HCT116 (cell line): Measurements from ENCODE around the gene TMEM154. TPM values are rescaled to one million over a fixed set of nuclear protein-coding genes. Genes with fewer than 3 reads are reported as not detected.

Source experiments
- ATAC-seq: fragments of 200-7000 bp; cut with Tn5 transposase; 2 replicates; pipeline ENCODE4 v1.9.1; 2020; ENCODE audit warnings: mild to moderate bottlenecking, moderate library complexity
- BruUV-seq: library from RNA; stranded (reverse); fragments of 400-500 nt; replicated peaks from 2 replicates; lab custom pipeline; 2021; lab: Mats Ljungman, UMichigan
- CTCF ChIA-PET: fragments of 300-600 bp; sonication (Branson Sonifier 250); formaldehyde crosslinking; loops from one replicate; lab custom pipeline; 2021; ENCODE audit warnings: antibody characterized with exemption; lab: Charles Lee
- POLR2A ChIA-PET: fragments of 300-600, 350-600 bp; sonication (Branson Sonifier 250); formaldehyde crosslinking; loops from one replicate; lab custom pipeline; 2021; ENCODE audit warnings: antibody characterized with exemption; lab: Charles Lee
- RAD21 ChIA-PET, 2 experiments: fragments of 300-600 bp; sonication (Branson Sonifier 250); formaldehyde crosslinking; loops; one replicate each; lab custom pipeline; 2023; ENCODE audit warnings: low total read pairs in 2 of 2; ENCODE audit not compliant: uncharacterized antibody in 2 of 2, unreplicated experiment in 2 of 2, low non-redundant PET in 1 of 2; lab: Charles Lee
- DNase-seq: peaks from one replicate; pipeline ENCODE4 v3.0.0-alpha.2; 2010; ENCODE audit warnings: low read depth, low spot score
- H2AFZ ChIP-seq: fragments of 200-600 bp; shearing (Covaris generic), sonication (generic); 2 replicates; pipeline ENCODE4 v1.6.1; 2017; ENCODE audit warnings: low read depth, mixed run types, mixed read lengths, antibody characterized with exemption, low read length; ENCODE audit not compliant: poor library complexity, severe bottlenecking
- H3K27ac ChIP-seq: 2 replicates; pipeline ENCODE4 v1.5.1; 2012; ENCODE audit warnings: low read depth, low read length
- H3K27me3 ChIP-seq: fragments of 200-600 bp; sonication (generic); 2 replicates; pipeline ENCODE4 v1.6.1; 2016; ENCODE audit warnings: mixed run types, low read length, mixed read lengths; ENCODE audit not compliant: insufficient read depth
- H3K36me3 ChIP-seq, 2 experiments: fragments of 200-500 bp in 1 of 2; fragments of 200-600 bp in 1 of 2; sonication (Bioruptor generic) in 1 of 2; sonication (generic) in 1 of 2; 2 replicates each; pipeline versions ENCODE4 v1.5.1 to v1.6.1; 2014 to 2016; ENCODE audit warnings: low read length in 2 of 2, inconsistent platforms in 1 of 2, mixed read lengths in 1 of 2, mixed run types in 1 of 2; ENCODE audit not compliant: insufficient read depth in 2 of 2, control insufficient read depth in 1 of 2
- H3K4me1 ChIP-seq, 2 experiments: fragments of 200-600 bp in 1 of 2; sonication (generic) in 1 of 2; 2 replicates each; pipeline versions ENCODE4 v1.5.1 to v1.6.1; 2012 to 2017; ENCODE audit warnings: low read length in 2 of 2, inconsistent platforms in 1 of 2, mild to moderate bottlenecking in 1 of 2, mixed read lengths in 1 of 2, mixed run types in 1 of 2, moderate library complexity in 1 of 2; ENCODE audit not compliant: insufficient read depth in 2 of 2, control insufficient read depth in 1 of 2
- H3K4me2 ChIP-seq: fragments of 200-600 bp; sonication (generic); 2 replicates; pipeline ENCODE4 v1.6.1; 2017; ENCODE audit warnings: mixed run types, low read length, mixed read lengths
- H3K4me3 ChIP-seq, 2 experiments: fragments of 200-600 bp in 1 of 2; sonication (generic) in 1 of 2; replicated peaks in 1 of 2; 2 replicates each; pipeline ENCODE4 v1.5.1; 2011 to 2016; ENCODE audit warnings: low read length in 2 of 2, control low read depth in 1 of 2, low read depth in 1 of 2, mild to moderate bottlenecking in 1 of 2, mixed read lengths in 1 of 2, mixed run types in 1 of 2
- H3K79me2 ChIP-seq: fragments of 200-600 bp; sonication (generic); 2 replicates; pipeline ENCODE4 v1.6.1; 2017; ENCODE audit warnings: mild to moderate bottlenecking, mixed run types, low read length, moderate library complexity, mixed read lengths; ENCODE audit not compliant: insufficient read depth
- H3K9ac ChIP-seq: fragments of 200-600 bp; sonication (generic); 2 replicates; pipeline ENCODE4 v1.6.1; 2016; ENCODE audit warnings: low read length, mixed read lengths
- H3K9me2 ChIP-seq: fragments of 200-600 bp; sonication (generic), shearing (Covaris generic); 2 replicates; pipeline ENCODE4 v1.6.1; 2017; ENCODE audit warnings: mixed run types, mild to moderate bottlenecking, moderate library complexity; ENCODE audit not compliant: insufficient read depth
- H3K9me3 ChIP-seq, 2 experiments: fragments of 200-500 bp in 1 of 2; fragments of 200-600 bp in 1 of 2; sonication (Bioruptor generic) in 1 of 2; sonication (generic) in 1 of 2; 2 replicates each; pipeline ENCODE4 v1.6.1; 2014 to 2017; ENCODE audit warnings: low read length in 2 of 2, mixed read lengths in 2 of 2, inconsistent platforms in 1 of 2, low read depth in 1 of 2, mild to moderate bottlenecking in 1 of 2, mixed run types in 1 of 2, moderate library complexity in 1 of 2; ENCODE audit not compliant: control insufficient read depth in 1 of 2, insufficient read depth in 1 of 2
- H4K20me1 ChIP-seq: fragments of 200-600 bp; sonication (generic), shearing (Covaris generic); 2 replicates; pipeline ENCODE4 v1.6.1; 2017; ENCODE audit warnings: mixed run types, mild to moderate bottlenecking, moderate library complexity; ENCODE audit not compliant: insufficient read depth
- CBX3 ChIP-seq: IDR thresholded peaks from 2 replicates; pipeline ENCODE4 v1.6.1; 2012; ENCODE audit warnings: low read depth
- EGR1 ChIP-seq: IDR thresholded peaks from 2 replicates; pipeline ENCODE4 v1.6.1; 2012; ENCODE audit warnings: low read depth
- ELF1 ChIP-seq: IDR thresholded peaks from 2 replicates; pipeline ENCODE4 v1.6.1; 2012; ENCODE audit warnings: low read depth, borderline replicate concordance
- SIN3A ChIP-seq: IDR thresholded peaks from 2 replicates; pipeline ENCODE4 v1.6.1; 2012; ENCODE audit warnings: low read depth
- SRF ChIP-seq: IDR thresholded peaks from 2 replicates; pipeline ENCODE4 v1.6.1; 2012; ENCODE audit warnings: low read depth
- YY1 ChIP-seq: IDR thresholded peaks from 2 replicates; pipeline ENCODE4 v1.6.1; 2011; ENCODE audit warnings: low read length, low read depth, moderate library complexity, mild to moderate bottlenecking; ENCODE audit not compliant: insufficient replicate concordance; ENCODE audit errors: extremely low read depth
- ZFX ChIP-seq: fragments of 450-650 bp; IDR thresholded peaks from 2 replicates; pipeline ENCODE4 v1.6.1; 2017
- ZNF274 ChIP-seq: fragments of 200-500 bp; sonication (Bioruptor generic); IDR thresholded peaks from 2 replicates; pipeline ENCODE4 v1.6.1; 2014; ENCODE audit warnings: mild to moderate bottlenecking, low read depth, low read length, inconsistent platforms
- intact Hi-C: fragments of 100-400 bp; cut with micrococcal nuclease; formaldehyde crosslinking; loops from 2 replicates; pipeline ENCODE4 v1.10.0; 2022
- total RNA-seq: library from RNA; stranded (reverse); gene quantifications from one replicate; pipeline ENCODE4 v1.2.1, GENCODE V29; 2021; ENCODE audit not compliant: unreplicated experiment

Gene TMEM154
- total RNA-seq, 1 experiment from 2014 or later: 2.4 TPM

- H3K4me3 ChIP-seq: no peak overlapping the region
- no peak overlapping the region for H3K27ac ChIP-seq
- TF ChIP-seq ZFX: no peak
- TF ChIP-seq SIN3A: no peak
- TF ChIP-seq SRF: no peak
- H4K20me1 ChIP-seq: no peaks in the 10 kb centered on the region
- RAD21 ChIA-PET: no interaction called here
- no peaks in the 10 kb centered on the region for H3K9me2 ChIP-seq
- no peaks in the 10 kb centered on the region for H3K27me3 ChIP-seq
- H3K9ac ChIP-seq: no peak overlapping the region
- H3K4me1 ChIP-seq: no peaks in the 10 kb centered on the region
- H3K36me3 ChIP-seq: no peaks in the 10 kb centered on the region
- POLR2A ChIA-PET: no interaction called here
- CTCF ChIA-PET: interaction anchor here (1.3 kb wide), 1 partner anchor 129 kb away, joined by 3 read pairs; no protein-coding TSS in a partner anchor
- no peak overlapping the region for H2AFZ ChIP-seq
- no peak overlapping the region for H3K4me2 ChIP-seq
- H3K79me2 ChIP-seq: no peaks in the 10 kb centered on the region
- DNase-seq: no peak
- no peaks in the 10 kb centered on the region for H3K9me3 ChIP-seq
- intact Hi-C loops: no loop called here
- ATAC-seq: no peak
- no TSS peak for BruUV-seq
These were observed 49.5 kb downstream of the TMEM154 start for GRCh38 chr4:152630324-152630723.

DNA sequence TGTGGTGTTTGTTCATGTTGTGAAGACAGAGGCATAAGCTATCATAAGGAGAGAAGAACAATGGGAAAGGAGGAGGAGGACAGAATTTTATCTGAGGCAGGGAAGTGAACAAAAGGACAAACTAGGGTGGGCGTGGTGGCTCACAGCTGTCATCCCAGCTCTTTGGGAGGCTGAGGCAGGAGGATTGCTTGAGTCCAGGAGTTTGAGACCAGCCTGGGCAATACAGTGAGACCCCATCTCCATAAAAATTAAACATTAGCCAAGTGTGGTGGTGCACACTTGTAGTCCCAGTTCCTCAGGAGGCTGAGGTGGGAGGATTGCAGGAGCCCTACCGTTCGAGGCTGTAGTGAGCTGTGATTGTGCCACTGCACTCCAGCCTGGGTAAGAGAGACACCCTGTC is 49.9 kb downstream of the TMEM154 start:
- no peaks in the 10 kb centered on the region for H3K9me2 ChIP-seq
- H3K27ac ChIP-seq: no peak overlapping the region
- ChIA-PET POLR2A (no interaction called here), RAD21 (no interaction called here), CTCF (interaction anchor here (1.3 kb wide), 1 partner anchor 129 kb away, joined by 3 read pairs; no protein-coding TSS in a partner anchor)
- intact Hi-C loops: no loop called here
- no peaks in the 10 kb centered on the region for H3K27me3 ChIP-seq
- no peak for ATAC-seq
- BruUV-seq: no TSS peak
- H3K79me2 ChIP-seq: no peaks in the 10 kb centered on the region
- H3K36me3 ChIP-seq: no peaks in the 10 kb centered on the region
- H2AFZ ChIP-seq: no peak overlapping the region
- no peak overlapping the region for H3K4me2 ChIP-seq
- H3K4me1 ChIP-seq: no peaks in the 10 kb centered on the region
- TF ChIP-seq CBX3 (no peak), EGR1 (no peak), YY1 (no peak), ZNF274 (no peak), ELF1 (no peak)
- no peaks in the 10 kb centered on the region for H3K9me3 ChIP-seq
- no peak for DNase-seq
- H3K4me3 ChIP-seq: no peak overlapping the region
- H3K9ac ChIP-seq: no peak overlapping the region
- no peaks in the 10 kb centered on the region for H4K20me1 ChIP-seq
